Spinal cord (tissue), 10 donors: Measurements from ENCODE around the gene WDR43. TPM values are rescaled to one million over a fixed set of nuclear protein-coding genes. Genes with fewer than 3 reads are reported as not detected.
A peak's percentile ranks its signal among the peaks of the same experiment; 100 is the strongest.

Experiments
- DNase-seq, 6 donors: peaks; one replicate each; pipeline versions ENCODE4 v3.0.0 to v3.0.0-alpha.2; 2013 to 2015; ENCODE audit warnings: low spot score in 6 of 6, low read depth in 4 of 6
- H3K27ac ChIP-seq: one replicate; pipeline ENCODE4 v1.5.1; 2013; ENCODE audit warnings: low read depth, low read length, control low read depth
- H3K27me3 ChIP-seq: one replicate; pipeline ENCODE4 v1.6.1; 2013; ENCODE audit warnings: low read length; ENCODE audit not compliant: control insufficient read depth, insufficient read depth
- H3K36me3 ChIP-seq: one replicate; pipeline ENCODE4 v1.6.1; 2013; ENCODE audit warnings: low read length; ENCODE audit not compliant: control insufficient read depth, insufficient read depth
- H3K4me1 ChIP-seq: one replicate; pipeline ENCODE4 v1.6.1; 2013; ENCODE audit warnings: low read length; ENCODE audit not compliant: control insufficient read depth, insufficient read depth
- H3K4me3 ChIP-seq: one replicate; pipeline ENCODE4 v1.5.1; 2013; ENCODE audit warnings: low read depth, low read length, control low read depth
- H3K9me3 ChIP-seq: one replicate; pipeline ENCODE4 v1.6.1; 2013; ENCODE audit warnings: low read length; ENCODE audit not compliant: control insufficient read depth, insufficient read depth
- WGBS: methylation state at CpG from one replicate; pipeline ENCODE4 v1.1.5; 2013; ENCODE audit warnings: missing lambda C conversion rate; ENCODE audit not compliant: insufficient coverage; 5-methylcytosine and 5-hydroxymethylcytosine counted together
- polyA plus RNA-seq, 2 donors: library from polyadenylated mRNA; unstranded; fragments of 120-200 nt; gene quantifications; one replicate each; pipeline ENCODE4 v1.2.1, GENCODE V29; 2013; ENCODE audit not compliant: insufficient read length in 2 of 2
- total RNA-seq, 2 donors: library from RNA; depleted of rRNA in 1 of 2; stranded (reverse); fragments of 120-200 nt in 1 of 2; fragments of >200 nt in 1 of 2; gene quantifications; one replicate each; pipeline versions ENCODE4 v1.2.3 to v1.2.4, GENCODE V29; 2013 to 2014
- donor health status: healthy.

WDR43 gene
- total and polyA plus RNA-seq, 4 donors = 19.7 to 42.7 (median 29.4) TPM

- 100% methylated on average over 2 of the region's 2 CpGs for WGBS
- H3K4me1 ChIP-seq = no peaks in the 10 kb centered on the region
- no peak overlapping the region for H3K4me3 ChIP-seq
- no peak for DNase-seq
- no peaks in the 10 kb centered on the region for H3K27me3 ChIP-seq
- no peaks in the 10 kb centered on the region for H3K9me3 ChIP-seq
- H3K27ac ChIP-seq = no peak overlapping the region
- H3K36me3 ChIP-seq = peaks cover 33% of the 10 kb centered on the region
Measured at GRCh38 chr2:28906821-28907220, 12.4 kb downstream of the WDR43 start.

GRCh38 chr2:28908172-28908571, 13.7 kb downstream of the WDR43 start:
- no peak overlapping the region for H3K4me3 ChIP-seq
- H3K27ac ChIP-seq = no peak overlapping the region
- no CpG with 5 or more reads among the region's 1 CpG for WGBS
- no peaks in the 10 kb centered on the region for H3K9me3 ChIP-seq
- H3K36me3 ChIP-seq = peaks cover 36% of the 10 kb centered on the region
- H3K4me1 ChIP-seq = no peaks in the 10 kb centered on the region
- no peaks in the 10 kb centered on the region for H3K27me3 ChIP-seq
- no peak for DNase-seq

- Histone ChIP-seq H3K27me3 (no peaks in the 10 kb centered on the region), H3K27ac (no peak overlapping the region), H3K4me1 (no peaks in the 10 kb centered on the region), H3K9me3 (no peaks in the 10 kb centered on the region), H3K4me3 (no peak overlapping the region), H3K36me3 (peaks cover 42% of the 10 kb centered on the region)
- no peak for DNase-seq
- 90% methylated on average over 4 of the region's 6 CpGs for WGBS
Measured at GRCh38 chr2:28909655-28910353, 15.3 kb downstream of the WDR43 start.

- no CpG with 5 or more reads among the region's 1 CpG for WGBS
Measured at GRCh38 chr2:28915939-28916338, 21.5 kb downstream of the WDR43 start.

GRCh38 chr2:28926847-28927246, 32.4 kb downstream of the WDR43 start:
- WGBS = 93% methylated on average over 2 of the region's 4 CpGs
- Histone ChIP-seq H3K27ac (no peak overlapping the region), H3K36me3 (peaks cover 21% of the 10 kb centered on the region)

More at GRCh38 chr2:28915939-28916338, 21.5 kb downstream of the WDR43 start:
- no peaks in the 10 kb centered on the region for H3K4me1 ChIP-seq
- H3K27ac ChIP-seq = no peak overlapping the region
- no peak overlapping the region for H3K4me3 ChIP-seq
- peaks cover 25% of the 10 kb centered on the region for H3K36me3 ChIP-seq
- H3K9me3 ChIP-seq = no peaks in the 10 kb centered on the region
- H3K27me3 ChIP-seq = no peaks in the 10 kb centered on the region
- no peak for DNase-seq

GRCh38 chr2:28927469-28927868, 33.0 kb downstream of the WDR43 start:
- H3K27ac ChIP-seq = no peak overlapping the region
- no peak for DNase-seq
- peaks cover 26% of the 10 kb centered on the region for H3K36me3 ChIP-seq
- 100% methylated on average over 2 of the region's 2 CpGs for WGBS
- no peaks in the 10 kb centered on the region for H3K27me3 ChIP-seq
- H3K9me3 ChIP-seq = no peaks in the 10 kb centered on the region
- H3K4me1 ChIP-seq = no peaks in the 10 kb centered on the region
- no peak overlapping the region for H3K4me3 ChIP-seq

More at GRCh38 chr2:28926847-28927246, 32.4 kb downstream of the WDR43 start:
- Histone ChIP-seq H3K9me3 (no peaks in the 10 kb centered on the region), H3K4me1 (no peaks in the 10 kb centered on the region), H3K4me3 (no peak overlapping the region), H3K27me3 (no peaks in the 10 kb centered on the region)
- peak in 1 of 6 donors; percentile 18 for DNase-seq

- Histone ChIP-seq H3K27me3 (no peaks in the 10 kb centered on the region), H3K27ac (no peak overlapping the region), H3K4me3 (no peak overlapping the region), H3K4me1 (no peaks in the 10 kb centered on the region), H3K9me3 (no peaks in the 10 kb centered on the region), H3K36me3 (peaks cover 26% of the 10 kb centered on the region)
- WGBS = 80% methylated on average over 1 of the region's 1 CpG
- DNase-seq = no peak
Measured at GRCh38 chr2:28927878-28928277, 33.4 kb downstream of the WDR43 start.

DNA sequence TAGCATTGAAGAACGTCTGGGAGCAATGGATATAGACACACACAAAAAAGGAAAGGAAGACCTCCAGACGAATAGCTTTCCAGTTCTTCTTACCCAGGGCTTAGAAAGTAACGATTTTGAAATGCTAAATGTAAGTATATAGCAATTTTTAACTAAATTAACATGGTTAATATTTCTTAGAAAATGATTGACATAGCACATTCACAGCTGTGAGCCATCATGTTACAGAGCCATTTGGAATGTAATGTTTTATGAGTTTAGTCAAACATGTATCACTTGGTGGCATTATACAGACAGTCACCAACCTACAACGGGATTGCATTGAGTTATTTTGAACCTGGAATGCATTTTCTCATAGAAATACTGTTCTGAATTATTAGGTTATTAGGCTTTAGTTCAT, 35.1 kb downstream of the WDR43 start:
- H3K4me3 ChIP-seq = no peak overlapping the region
- H3K27me3 ChIP-seq = no peaks in the 10 kb centered on the region
- WGBS = no CpG with 5 or more reads among the region's 4 CpGs
- no peaks in the 10 kb centered on the region for H3K4me1 ChIP-seq
- no peaks in the 10 kb centered on the region for H3K9me3 ChIP-seq
- no peak overlapping the region for H3K27ac ChIP-seq
- no peak for DNase-seq
- H3K36me3 ChIP-seq = peaks cover 22% of the 10 kb centered on the region

DNA sequence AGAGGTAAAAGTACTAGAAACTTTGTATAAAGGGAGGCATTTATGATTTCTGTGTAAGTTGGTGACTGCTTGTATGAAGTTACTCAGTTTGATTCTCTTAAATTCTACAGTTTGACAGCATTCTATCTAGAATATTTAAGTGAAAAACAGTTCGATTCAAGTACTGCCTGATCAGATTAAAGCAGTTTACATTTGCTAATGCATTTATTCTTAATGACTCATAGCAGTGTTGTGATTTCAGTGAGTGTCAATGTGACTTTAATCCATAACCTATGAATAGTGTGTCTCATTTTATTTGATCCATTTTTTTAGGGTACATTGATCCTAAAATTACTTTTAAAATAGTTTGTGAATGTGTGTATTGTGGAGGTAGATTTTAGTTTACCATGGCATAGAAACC, 35.7 kb downstream of the WDR43 start:
- H3K36me3 ChIP-seq = peaks cover 20% of the 10 kb centered on the region
- no peaks in the 10 kb centered on the region for H3K9me3 ChIP-seq
- WGBS = no CpG with 5 or more reads among the region's 1 CpG
- H3K4me1 ChIP-seq = no peaks in the 10 kb centered on the region
- DNase-seq = no peak
- no peaks in the 10 kb centered on the region for H3K27me3 ChIP-seq
- H3K4me3 ChIP-seq = no peak overlapping the region
- no peak overlapping the region for H3K27ac ChIP-seq

- Histone ChIP-seq H3K9me3 (no peaks in the 10 kb centered on the region), H3K36me3 (peaks cover 23% of the 10 kb centered on the region)
- 100% methylated on average over 1 of the region's 2 CpGs for WGBS
Measured at GRCh38 chr2:28934769-28935168, 40.3 kb downstream of the WDR43 start.

More at GRCh38 chr2:28934769-28935168, 40.3 kb downstream of the WDR43 start:
- H3K27me3 ChIP-seq = no peaks in the 10 kb centered on the region
- no peak overlapping the region for H3K27ac ChIP-seq
- no peak overlapping the region for H3K4me3 ChIP-seq
- DNase-seq = no peak
- no peaks in the 10 kb centered on the region for H3K4me1 ChIP-seq
